DND-41 (cell line): Measurements from ENCODE around the gene CCNJL.

ENCODE experiments used
- ATAC-seq: fragments of 200-7000 bp; cut with Tn5 transposase; 3 replicates; pipeline ENCODE4 v1.9.1; 2021; ENCODE audit warnings: low read depth; ENCODE audit not compliant: insufficient read depth
- DNase-seq: peaks from one replicate; pipeline ENCODE4 v3.0.0-alpha.2; 2020
- H2AFZ ChIP-seq: 2 replicates; pipeline ENCODE4 v1.6.0; 2012; ENCODE audit warnings: low read depth, low read length
- H3K27ac ChIP-seq: 2 replicates; pipeline ENCODE4 v1.5.1; 2012; ENCODE audit warnings: low read length, inconsistent platforms
- H3K27me3 ChIP-seq: fragments of 200-600 bp; sonication (generic); 2 replicates; pipeline ENCODE4 v1.6.0; 2012; ENCODE audit warnings: low read length, mild to moderate bottlenecking, inconsistent platforms; ENCODE audit not compliant: insufficient read depth, poor library complexity
- H3K36me3 ChIP-seq: 2 replicates; pipeline ENCODE4 v1.5.1; 2012; ENCODE audit warnings: low read length, inconsistent platforms; ENCODE audit not compliant: insufficient read depth
- H3K4me1 ChIP-seq: 2 replicates; pipeline ENCODE4 v1.5.1; 2012; ENCODE audit warnings: mild to moderate bottlenecking, low read length; ENCODE audit not compliant: insufficient read depth
- H3K4me2 ChIP-seq: 2 replicates; pipeline ENCODE4 v1.6.0; 2012; ENCODE audit warnings: mild to moderate bottlenecking, moderate library complexity, low read length, inconsistent platforms; ENCODE audit not compliant: insufficient read depth
- H3K4me3 ChIP-seq, 2 experiments: fragments of 200-600 bp in 1 of 2; shearing (Covaris generic) in 1 of 2; 2 replicates each; pipeline ENCODE4 v1.5.1; 2012 to 2016; ENCODE audit warnings: inconsistent platforms in 2 of 2, low read length in 2 of 2, mild to moderate bottlenecking in 2 of 2, low read depth in 1 of 2, moderate library complexity in 1 of 2
- H3K79me2 ChIP-seq: 2 replicates; pipeline ENCODE4 v1.6.0; 2012; ENCODE audit warnings: low read length, inconsistent platforms; ENCODE audit not compliant: insufficient read depth
- H3K9ac ChIP-seq: 2 replicates; pipeline ENCODE4 v1.6.0; 2012; ENCODE audit warnings: low read depth, mild to moderate bottlenecking, inconsistent platforms, low read length, moderate library complexity
- H3K9me3 ChIP-seq: 2 replicates; pipeline ENCODE4 v1.5.1; 2012; ENCODE audit warnings: low read length, moderate library complexity, mild to moderate bottlenecking, inconsistent platforms; ENCODE audit not compliant: insufficient read depth, severe bottlenecking
- H4K20me1 ChIP-seq: 2 replicates; pipeline ENCODE4 v1.6.0; 2012; ENCODE audit warnings: low read length; ENCODE audit not compliant: insufficient read depth
- EZH2 ChIP-seq: IDR thresholded peaks from 3 replicates; pipeline ENCODE4 v1.6.1; 2012; ENCODE audit warnings: borderline replicate concordance, low read depth, mild to moderate bottlenecking, moderate library complexity, low read length, inconsistent platforms; ENCODE audit not compliant: severe bottlenecking
- TF ChIP-seq, protein P1 (sequence below): IDR thresholded peaks from 2 replicates; pipeline ENCODE4 v1.5.1; 2012; ENCODE audit warnings: borderline replicate concordance, low read length, moderate library complexity, mild to moderate bottlenecking; ENCODE audit not compliant: poor library complexity, severe bottlenecking; ENCODE audit errors: extremely low read depth

Gene CCNJL

DNA sequence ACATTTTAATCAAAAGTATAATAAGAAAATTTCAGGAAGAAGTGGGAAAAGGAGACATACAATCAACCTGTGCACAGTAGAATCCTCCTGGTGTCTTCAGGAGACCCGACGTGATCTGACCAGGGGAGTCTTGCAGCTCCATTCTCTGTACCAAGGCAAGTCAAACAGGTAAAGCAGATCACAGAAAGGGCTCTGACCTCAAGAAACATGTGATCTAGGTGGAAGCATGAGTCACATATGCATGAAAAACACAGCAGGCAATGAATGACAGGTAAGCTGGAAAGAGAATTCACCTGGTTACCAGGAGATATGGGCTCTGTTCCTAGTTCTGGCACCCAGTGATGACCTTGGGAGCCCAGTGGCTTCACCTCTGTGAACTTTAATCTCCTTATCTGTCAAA is 102.4 kb downstream of the CCNJL start:
- Histone ChIP-seq H3K27me3 (peaks cover 3% of the 10 kb centered on the region), H3K4me3 (no peak overlapping the region), H3K79me2 (no peaks in the 10 kb centered on the region), H3K36me3 (no peaks in the 10 kb centered on the region), H3K27ac (no peak overlapping the region), H3K9ac (no peak overlapping the region), H3K4me1 (no peaks in the 10 kb centered on the region), H3K9me3 (no peaks in the 10 kb centered on the region), H2AFZ (no peak overlapping the region), H3K4me2 (no peak overlapping the region), H4K20me1 (no peaks in the 10 kb centered on the region)
- TF ChIP-seq EZH2 = no peak
- TF ChIP-seq, protein P1, sequence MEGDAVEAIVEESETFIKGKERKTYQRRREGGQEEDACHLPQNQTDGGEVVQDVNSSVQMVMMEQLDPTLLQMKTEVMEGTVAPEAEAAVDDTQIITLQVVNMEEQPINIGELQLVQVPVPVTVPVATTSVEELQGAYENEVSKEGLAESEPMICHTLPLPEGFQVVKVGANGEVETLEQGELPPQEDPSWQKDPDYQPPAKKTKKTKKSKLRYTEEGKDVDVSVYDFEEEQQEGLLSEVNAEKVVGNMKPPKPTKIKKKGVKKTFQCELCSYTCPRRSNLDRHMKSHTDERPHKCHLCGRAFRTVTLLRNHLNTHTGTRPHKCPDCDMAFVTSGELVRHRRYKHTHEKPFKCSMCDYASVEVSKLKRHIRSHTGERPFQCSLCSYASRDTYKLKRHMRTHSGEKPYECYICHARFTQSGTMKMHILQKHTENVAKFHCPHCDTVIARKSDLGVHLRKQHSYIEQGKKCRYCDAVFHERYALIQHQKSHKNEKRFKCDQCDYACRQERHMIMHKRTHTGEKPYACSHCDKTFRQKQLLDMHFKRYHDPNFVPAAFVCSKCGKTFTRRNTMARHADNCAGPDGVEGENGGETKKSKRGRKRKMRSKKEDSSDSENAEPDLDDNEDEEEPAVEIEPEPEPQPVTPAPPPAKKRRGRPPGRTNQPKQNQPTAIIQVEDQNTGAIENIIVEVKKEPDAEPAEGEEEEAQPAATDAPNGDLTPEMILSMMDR = no peak
- ATAC-seq (no peak), DNase-seq (no peak)

DNA sequence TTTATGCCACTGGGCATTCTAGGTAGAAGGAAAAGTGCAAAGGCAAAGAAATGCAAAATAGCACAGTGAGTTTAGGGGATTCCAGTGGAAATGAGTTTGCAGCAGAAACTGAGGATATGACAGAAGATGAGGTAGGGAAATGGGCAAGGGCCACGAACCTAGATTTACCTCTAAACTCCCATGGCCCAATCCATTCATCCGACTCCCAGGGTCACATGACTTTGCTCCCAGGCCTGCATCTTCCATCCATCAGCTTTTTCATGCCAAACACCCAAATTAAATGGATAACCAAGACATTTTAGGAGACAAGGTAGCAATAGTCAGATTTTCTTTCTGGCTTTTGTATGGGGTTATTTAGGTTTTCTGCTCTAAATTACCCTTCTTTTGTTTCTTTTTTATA is 105.3 kb downstream of the CCNJL start:
- H4K20me1 ChIP-seq = no peaks in the 10 kb centered on the region
- no peak overlapping the region for H2AFZ ChIP-seq
- no peak for ATAC-seq
- H3K79me2 ChIP-seq = no peaks in the 10 kb centered on the region
- no peak for DNase-seq
- H3K9me3 ChIP-seq = no peaks in the 10 kb centered on the region
- no peak overlapping the region for H3K4me3 ChIP-seq
- no peak overlapping the region for H3K9ac ChIP-seq
- no peaks in the 10 kb centered on the region for H3K36me3 ChIP-seq
- H3K4me2 ChIP-seq = no peak overlapping the region
- TF ChIP-seq, protein P1 = no peak
- no peak for TF ChIP-seq EZH2
- H3K27me3 ChIP-seq = peaks cover 3% of the 10 kb centered on the region
- no peak overlapping the region for H3K27ac ChIP-seq
- no peaks in the 10 kb centered on the region for H3K4me1 ChIP-seq
